ENCODE results near the gene JMJD7. TPM values are rescaled to one million over a fixed set of nuclear protein-coding genes. Genes with fewer than 3 reads are reported as not detected.

Gene JMJD7
- total RNA-seq, result 2.5 and 4.1 TPM in 2 replicates

DNA sequence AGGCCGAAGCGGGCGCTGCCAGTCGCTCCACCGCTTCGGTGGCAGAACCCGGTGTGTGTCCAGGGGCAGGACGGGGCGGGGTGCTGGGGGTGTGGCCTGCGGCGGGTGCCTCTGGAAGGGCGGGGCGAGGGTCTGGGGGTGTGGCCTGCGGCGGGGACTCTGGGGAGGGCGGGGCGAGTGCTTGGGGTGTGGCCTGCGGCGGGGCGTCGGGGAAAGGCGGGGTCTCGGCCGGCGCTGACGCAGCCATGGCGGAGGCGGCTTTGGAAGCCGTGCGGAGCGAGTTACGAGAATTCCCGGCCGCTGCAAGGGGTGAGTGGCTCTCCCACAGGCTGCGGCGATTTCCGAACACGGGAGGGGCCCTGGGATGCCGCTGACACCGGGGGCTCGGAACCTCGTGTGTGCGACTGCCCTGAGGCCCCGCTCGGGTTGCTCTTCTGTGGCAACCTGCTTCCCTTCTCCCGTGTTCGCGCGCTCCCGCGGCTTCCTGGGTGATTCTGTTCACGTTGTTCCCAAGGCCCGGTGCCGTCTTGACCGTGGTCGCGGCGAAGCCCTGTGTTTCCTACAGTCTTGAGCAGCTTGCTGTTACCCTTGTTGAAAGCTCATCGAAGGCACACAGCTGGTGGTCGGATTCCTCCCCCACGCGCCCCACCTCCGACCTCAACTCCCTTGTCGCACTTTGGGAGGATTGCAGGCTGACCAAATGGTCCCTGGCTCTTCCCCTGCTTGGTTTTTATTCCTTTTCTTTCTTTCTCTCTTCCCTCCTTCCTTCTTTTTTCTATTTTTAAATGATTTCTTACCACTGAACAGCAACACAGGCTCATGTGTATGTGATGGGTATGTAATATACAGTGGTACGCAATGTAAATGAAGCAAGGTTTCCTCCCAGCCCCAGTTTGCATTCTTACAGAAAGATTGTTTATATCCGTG lies at the start of gene JMJD7:
TSS of gene JMJD7 (plus strand) at position 213 of the 927 bp plus-strand sequence. CDS start at position 246, 33 bp downstream.

DNA sequence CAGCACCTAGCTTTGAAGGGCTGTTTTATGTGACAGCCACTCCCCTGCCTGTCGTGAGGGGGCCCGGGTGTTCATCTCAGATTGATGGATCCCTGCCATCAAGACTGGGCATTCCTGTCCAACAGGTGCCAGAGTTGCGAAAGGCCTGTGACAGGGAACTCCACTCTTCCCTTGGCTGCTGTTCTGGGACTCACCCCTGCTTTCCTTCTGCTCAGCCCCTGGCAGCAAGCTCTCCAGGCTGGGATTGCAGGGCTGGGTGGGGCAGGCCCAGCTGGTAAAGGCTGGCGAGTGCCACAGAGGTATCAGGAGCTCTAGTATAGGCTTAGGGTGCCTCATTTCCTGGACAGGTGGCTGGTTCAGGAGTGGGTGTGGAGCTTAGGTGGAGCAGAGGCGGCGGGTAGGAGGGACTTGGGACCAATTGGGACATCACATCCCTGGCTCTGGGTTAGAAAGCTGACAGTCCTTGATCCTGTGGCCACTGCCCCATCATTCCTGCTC lies 10.6 kb downstream of the JMJD7 start, which contains the start of gene PLA2G4B:
TSS of gene PLA2G4B (plus strand) at position 448 of the 498 bp plus-strand sequence. CDS start 67 bp downstream, outside the sequence.

Other genes with a start within 250 kb of the JMJD7 start
- gene MGA, start 167.7 kb upstream of the JMJD7 start, total RNA-seq, result 34.6 and 36.2 TPM in 2 replicates
- gene MAPKBP1, start 53.6 kb upstream of the JMJD7 start, total RNA-seq, result 20.7 and 26.6 TPM in 2 replicates
- 1.1 and 1.2 TPM in 2 replicates for gene PLA2G4B, start 10.8 kb downstream of the JMJD7 start, total RNA-seq
- gene SPTBN5, start 66.0 kb downstream of the JMJD7 start, total RNA-seq, result 0.20 and 0.36 TPM in 2 replicates
- 13.9 and 27.6 TPM in 2 replicates for gene EHD4, start 144.5 kb downstream of the JMJD7 start, total RNA-seq
- not detected in 2 replicates for gene PLA2G4E, start 192.9 kb downstream of the JMJD7 start, total RNA-seq